Forelimb muscle (tissue), 1 donor: ENCODE measurements around the gene FAM237B. TPM values are rescaled to one million over a fixed set of nuclear protein-coding genes. Genes with fewer than 3 reads are reported as not detected.

Source experiments
- DNase-seq: peaks from one replicate; pipeline ENCODE4 v3.0.0-alpha.2; 2013; ENCODE audit warnings: low read depth
- polyA plus RNA-seq: library from polyadenylated mRNA; unstranded; fragments of 120-200 nt; gene quantifications from one replicate; pipeline ENCODE4 v1.2.1, GENCODE V29; 2013; ENCODE audit not compliant: insufficient read length

The FAM237B gene
- polyA plus RNA-seq, 1 donor: 0.06 TPM

DNA sequence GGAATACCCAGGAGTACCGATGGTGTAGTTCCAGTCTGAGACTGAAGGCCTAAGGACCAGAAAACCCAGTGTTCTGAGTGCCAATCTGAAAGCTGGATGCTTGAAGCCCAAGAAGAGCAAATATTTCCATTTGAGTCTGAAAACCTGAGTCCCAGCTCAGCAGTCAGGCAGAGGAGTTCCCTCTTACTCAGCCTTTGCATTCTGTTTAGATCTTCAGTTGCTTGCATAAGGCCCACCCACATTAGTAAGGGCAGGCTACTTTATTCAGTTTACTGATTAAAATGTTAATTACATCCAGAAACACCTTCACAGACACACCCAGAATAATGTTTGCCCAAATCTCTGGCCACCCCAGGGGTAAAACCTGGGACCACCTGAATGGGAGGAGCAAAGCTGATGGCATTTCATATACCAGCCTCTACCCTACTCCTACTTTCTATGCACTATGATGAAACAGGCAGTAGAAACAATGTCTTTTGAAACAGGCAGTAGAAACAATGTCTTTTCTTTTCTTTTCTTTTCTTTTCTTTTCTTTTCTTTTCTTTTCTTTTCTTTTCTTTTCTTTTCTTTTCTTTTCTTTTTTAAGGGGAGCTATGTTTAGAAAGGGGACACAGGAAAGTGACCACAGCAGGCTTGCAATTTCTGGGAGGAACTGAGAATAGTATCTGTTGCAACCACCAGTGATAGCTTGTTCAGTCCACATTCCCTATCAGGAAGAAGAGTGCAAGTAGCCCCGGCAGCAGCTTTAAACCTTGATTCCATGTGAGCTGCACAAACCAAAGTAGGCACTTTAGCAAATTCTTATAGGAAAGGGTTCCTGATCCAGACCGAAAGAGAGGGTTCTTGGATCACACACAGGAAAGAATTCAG lies 30.6 kb downstream of the FAM237B start:
- DNase-seq: no peak

- no peak for DNase-seq
Observed at GRCh38 chr7:90288154-90288553, 33.0 kb downstream of the FAM237B start.

- DNase-seq: no peak
Observed at GRCh38 chr7:90276033-90276728, 44.9 kb downstream of the FAM237B start.

GRCh38 chr7:90274161-90274560 lies 46.9 kb downstream of the FAM237B start:
- no peak for DNase-seq

GRCh38 chr7:90272242-90272641 lies 48.9 kb downstream of the FAM237B start:
- DNase-seq: no peak

DNA sequence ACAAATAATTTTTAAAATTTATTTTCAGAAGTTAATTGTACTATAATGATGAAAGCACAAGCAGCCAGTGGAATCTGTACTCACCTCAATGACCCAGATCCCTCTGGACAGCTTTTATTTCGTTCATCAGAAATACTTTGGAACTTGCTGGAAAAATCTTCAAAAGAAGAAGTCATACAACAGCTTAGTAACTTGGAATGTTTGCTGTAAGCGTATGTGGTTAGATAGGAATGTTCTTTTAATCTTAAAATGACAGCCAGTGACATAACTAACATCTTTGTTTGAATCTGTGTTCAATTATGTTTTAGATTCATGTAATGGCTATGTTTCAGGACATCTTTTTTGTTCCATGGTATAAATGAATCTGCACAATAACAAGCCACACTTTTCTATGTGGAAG lies 49.4 kb downstream of the FAM237B start:
- DNase-seq: no peak

DNA sequence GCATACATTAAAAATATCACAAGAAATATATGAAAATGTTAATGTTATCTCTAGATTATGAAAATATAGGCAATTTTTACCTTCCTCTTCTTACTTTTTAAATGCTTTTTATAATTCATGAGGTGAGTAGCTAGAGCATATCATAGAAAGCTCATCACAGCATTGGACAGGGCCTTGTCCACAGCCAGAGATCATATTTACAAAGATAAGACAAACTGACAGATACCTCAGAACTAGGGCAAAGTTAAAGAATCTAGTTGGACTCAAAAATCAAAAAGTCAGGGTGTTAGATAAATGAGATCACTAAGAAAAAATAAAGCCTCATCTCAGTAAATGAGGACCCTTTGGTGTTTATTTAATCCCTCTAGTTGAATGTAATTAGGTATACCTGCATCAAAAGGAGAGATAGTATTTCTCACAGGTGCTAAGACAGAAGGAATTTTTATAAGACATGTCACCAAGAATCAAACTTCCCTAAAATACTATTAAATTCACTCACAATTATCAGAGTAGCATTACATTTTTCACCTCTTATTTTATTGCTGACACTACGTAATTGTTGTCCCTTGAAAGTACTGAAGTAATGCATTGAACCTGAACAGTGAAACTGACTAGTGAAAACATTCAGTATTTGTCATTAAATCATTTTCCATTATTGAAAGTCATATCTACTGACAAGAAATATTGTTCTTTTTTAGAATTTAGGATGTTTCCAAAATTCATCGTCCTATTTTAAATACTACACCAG lies 50.5 kb downstream of the FAM237B start:
- DNase-seq: no peak

GRCh38 chr7:90269163-90269562 lies 51.9 kb downstream of the FAM237B start:
- DNase-seq: no peak

- no peak for DNase-seq
Observed at GRCh38 chr7:90267263-90267858, 53.7 kb downstream of the FAM237B start.

- no peak for DNase-seq
Observed at GRCh38 chr7:90266808-90267207, 54.3 kb downstream of the FAM237B start.

Other genes starting within 250 kb of the FAM237B start
- gene STEAP1, start 166.8 kb downstream of the FAM237B start, polyA plus RNA-seq: 1.5 TPM
- 2.6 TPM for gene STEAP2, start 109.6 kb downstream of the FAM237B start, polyA plus RNA-seq
- gene CFAP69, start 76.1 kb downstream of the FAM237B start, polyA plus RNA-seq: 3.0 TPM
- 15.9 TPM for gene GTPBP10, start 25.4 kb upstream of the FAM237B start, polyA plus RNA-seq
- gene CLDN12, start 82.2 kb upstream of the FAM237B start, polyA plus RNA-seq: 23.3 TPM
- gene PTTG1IP2, start 148.3 kb upstream of the FAM237B start, polyA plus RNA-seq: not detected